ENCODE data around the gene UPP1. TPM values are rescaled to one million over a fixed set of nuclear protein-coding genes. Genes with fewer than 3 reads are reported as not detected.

Gene UPP1
- total RNA-seq, 1 donor from 2014 or later, result 79.8 TPM

- intact Hi-C loops (cut with DNase I), result no loop called here
- TF ChIP-seq POLR2A (IDR thresholded peaks at IDR 0.05), result no peak
- TF ChIP-seq CTCF (IDR thresholded peaks at IDR 0.05), result no peak
- no peak for TF ChIP-seq POLR2AphosphoS5 (IDR thresholded peaks at IDR 0.05; ENCODE audit: insufficient read depth in 1 of 2, low read depth in 1 of 2)
- H3K27ac ChIP-seq, result peak overlapping the region; percentile 4
- H3K36me3 ChIP-seq, result peaks cover 0 to 64% of the 10 kb centered on the region in 2 donors
- H3K4me1 ChIP-seq, result no peaks in the 10 kb centered on the region
- no peaks in the 10 kb centered on the region for H3K27me3 ChIP-seq
- H3K4me3 ChIP-seq, result no peak overlapping the region
- DNase-seq (ENCODE audit: extremely low spot score in 2 of 2), result peak in 1 of 2 donors; percentile 69
- no peaks in the 10 kb centered on the region for H3K9me3 ChIP-seq
Observed at GRCh38 chr7:48097521-48098231, 8.6 kb downstream of the UPP1 start.

DNA sequence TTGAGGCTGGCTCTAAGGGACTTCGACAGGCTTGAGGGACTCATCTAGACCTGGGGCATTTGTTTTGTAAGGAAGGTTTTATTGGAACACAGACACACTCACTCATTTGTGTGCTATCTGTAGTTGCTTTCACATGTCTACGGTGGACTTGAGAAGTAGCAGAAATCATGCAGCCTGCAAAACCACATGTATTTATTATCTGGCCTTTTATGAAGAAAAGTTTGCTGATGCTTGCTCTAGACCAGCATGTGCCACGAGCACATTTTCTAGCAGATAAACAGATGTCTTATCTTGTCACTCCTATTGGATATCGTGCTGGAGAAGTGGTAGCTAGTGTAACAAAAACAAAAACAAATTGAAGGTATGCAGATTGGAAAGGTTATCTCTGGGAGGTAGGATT is 9.8 kb downstream of the UPP1 start:
- intact Hi-C loops (cut with DNase I), result no loop called here
- Histone ChIP-seq H3K9me3 (no peaks in the 10 kb centered on the region), H3K27ac (no peak overlapping the region), H3K4me1 (no peaks in the 10 kb centered on the region), H3K36me3 (peaks cover 0 to 62% of the 10 kb centered on the region in 2 donors), H3K4me3 (no peak overlapping the region), H3K27me3 (no peaks in the 10 kb centered on the region)
- DNase-seq (ENCODE audit: extremely low spot score in 2 of 2), result no peak
- TF ChIP-seq POLR2AphosphoS5 (IDR thresholded peaks at IDR 0.05; ENCODE audit: insufficient read depth in 1 of 2, low read depth in 1 of 2), result no peak
- no peak for TF ChIP-seq CTCF (IDR thresholded peaks at IDR 0.05)
- TF ChIP-seq POLR2A (IDR thresholded peaks at IDR 0.05), result no peak

DNA sequence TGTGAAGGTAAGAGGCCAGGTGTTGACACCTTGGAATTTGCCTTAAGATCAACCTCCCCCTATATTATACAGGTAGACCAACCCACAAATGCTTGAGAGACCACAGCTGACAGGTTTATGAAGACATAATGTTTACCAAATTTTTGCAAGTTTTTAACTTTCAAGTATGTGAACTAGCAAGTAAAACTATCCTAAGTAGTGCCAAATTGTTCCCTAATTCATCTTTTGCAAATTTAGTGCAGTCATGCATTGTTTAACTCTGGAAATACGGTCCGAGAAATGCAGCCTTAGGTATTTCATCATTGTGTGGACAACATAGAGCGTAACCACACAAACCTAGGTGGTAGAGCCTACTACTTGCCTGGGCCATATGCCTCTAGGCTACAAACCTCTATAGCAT is 10.7 kb downstream of the UPP1 start:
- H3K27me3 ChIP-seq, result no peaks in the 10 kb centered on the region
- H3K4me3 ChIP-seq, result no peak overlapping the region
- H3K4me1 ChIP-seq, result no peaks in the 10 kb centered on the region
- TF ChIP-seq POLR2AphosphoS5 (IDR thresholded peaks at IDR 0.05; ENCODE audit: insufficient read depth in 1 of 2, low read depth in 1 of 2), result no peak
- no peak for TF ChIP-seq POLR2A (IDR thresholded peaks at IDR 0.05)
- TF ChIP-seq CTCF (IDR thresholded peaks at IDR 0.05), result no peak
- DNase-seq (ENCODE audit: extremely low spot score in 2 of 2), result no peak
- peaks cover 0 to 61% of the 10 kb centered on the region in 2 donors for H3K36me3 ChIP-seq
- no peaks in the 10 kb centered on the region for H3K9me3 ChIP-seq
- no peak overlapping the region for H3K27ac ChIP-seq
- intact Hi-C loops (cut with DNase I), result loop anchor here (10.0 kb wide), 1 partner anchor 55 kb away; no protein-coding TSS in a partner anchor

- TF ChIP-seq CTCF (IDR thresholded peaks at IDR 0.05) (no peak), POLR2A (IDR thresholded peaks at IDR 0.05) (no peak)
- intact Hi-C loops (cut with DNase I), result loop anchor here (10.0 kb wide), 1 partner anchor 57 kb away; no protein-coding TSS in a partner anchor
- no peaks in the 10 kb centered on the region for H3K27me3 ChIP-seq
- H3K9me3 ChIP-seq, result no peaks in the 10 kb centered on the region
- DNase-seq (ENCODE audit: extremely low spot score in 2 of 2), result peak in 1 of 2 donors; percentile 74
- H3K4me1 ChIP-seq, result no peaks in the 10 kb centered on the region
- H3K4me3 ChIP-seq, result no peak overlapping the region
- H3K36me3 ChIP-seq, result peaks cover 0 to 58% of the 10 kb centered on the region in 2 donors
- no peak overlapping the region for H3K27ac ChIP-seq
Observed at GRCh38 chr7:48101352-48101751, 12.3 kb downstream of the UPP1 start.

DNA sequence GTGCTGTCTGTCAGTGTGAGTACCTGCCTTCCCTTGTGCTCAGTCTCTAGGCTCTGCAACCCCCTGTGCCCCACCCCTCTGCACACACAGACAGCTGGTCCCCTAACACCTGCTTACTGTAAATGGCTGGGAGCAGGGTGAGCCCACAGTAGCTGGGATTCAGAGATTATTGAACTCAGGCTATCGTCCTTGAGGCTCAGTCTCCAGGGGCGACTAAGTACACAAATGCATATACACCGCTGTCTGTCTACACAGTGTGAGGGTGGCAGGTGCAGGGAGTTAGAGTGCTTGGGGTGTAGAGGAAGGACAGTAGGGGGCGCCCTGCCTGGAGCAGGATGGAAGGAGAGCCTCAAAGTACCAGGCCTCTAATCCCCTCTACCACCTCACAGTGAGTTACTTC is 12.9 kb downstream of the UPP1 start:
- peaks cover 0 to 57% of the 10 kb centered on the region in 2 donors for H3K36me3 ChIP-seq
- H3K9me3 ChIP-seq, result no peaks in the 10 kb centered on the region
- H3K27ac ChIP-seq, result no peak overlapping the region
- no peaks in the 10 kb centered on the region for H3K4me1 ChIP-seq
- no peak overlapping the region for H3K4me3 ChIP-seq
- intact Hi-C loops (cut with DNase I), result loop anchor here (10.0 kb wide), 1 partner anchor 57 kb away; no protein-coding TSS in a partner anchor
- no peaks in the 10 kb centered on the region for H3K27me3 ChIP-seq
- TF ChIP-seq CTCF (IDR thresholded peaks at IDR 0.05), result no peak
- DNase-seq (ENCODE audit: extremely low spot score in 2 of 2), result peak in 1 of 2 donors; percentile 72
